Measurements from ENCODE around the gene ZSCAN20.

Gene ZSCAN20

GRCh38 chr1:33472269-33472980, at the start of gene ZSCAN20:
ZSCAN20 (plus strand) TSS chr1:33472645; CDS start chr1:33479289, 6,644 bp downstream.
- DNase-seq = peak; percentile 92

- DNase-seq = no peak
Observed at GRCh38 chr1:33424205-33424604, 48.2 kb upstream of the ZSCAN20 start.

GRCh38 chr1:33424610-33425009, 47.8 kb upstream of the ZSCAN20 start:
- DNase-seq = no peak

GRCh38 chr1:33425900-33426299, 46.5 kb upstream of the ZSCAN20 start:
- DNase-seq = no peak

GRCh38 chr1:33426916-33427315, 45.5 kb upstream of the ZSCAN20 start:
- no peak for DNase-seq

GRCh38 chr1:33428661-33429060, 43.8 kb upstream of the ZSCAN20 start:
- DNase-seq = no peak

- no peak for DNase-seq
Observed at GRCh38 chr1:33429332-33429731, 43.1 kb upstream of the ZSCAN20 start.

GRCh38 chr1:33429856-33430691, 42.4 kb upstream of the ZSCAN20 start:
- DNase-seq = no peak

GRCh38 chr1:33430692-33431593, 41.5 kb upstream of the ZSCAN20 start, which contains the start of gene PHC2:
PHC2 (minus strand) TSS chr1:33431095; CDS start chr1:33375539, 55,556 bp downstream.
- DNase-seq = peak; percentile 85

GRCh38 chr1:33433509-33434362, 38.7 kb upstream of the ZSCAN20 start:
- no peak for DNase-seq

- no peak for DNase-seq
Observed at GRCh38 chr1:33434363-33434750, 38.1 kb upstream of the ZSCAN20 start.

GRCh38 chr1:33435096-33435820, 37.2 kb upstream of the ZSCAN20 start:
- no peak for DNase-seq

- peak; percentile 34 for DNase-seq
Observed at GRCh38 chr1:33436557-33437285, 35.7 kb upstream of the ZSCAN20 start.

GRCh38 chr1:33438364-33439160, 33.9 kb upstream of the ZSCAN20 start:
- DNase-seq = no peak

- no peak for DNase-seq
Observed at GRCh38 chr1:33439662-33440061, 32.8 kb upstream of the ZSCAN20 start.

GRCh38 chr1:33441088-33441745, 31.2 kb upstream of the ZSCAN20 start:
- no peak for DNase-seq

GRCh38 chr1:33442141-33442540, 30.3 kb upstream of the ZSCAN20 start:
- no peak for DNase-seq

GRCh38 chr1:33443080-33443704, 29.3 kb upstream of the ZSCAN20 start:
- no peak for DNase-seq
